Activated CD4-positive, CD25-positive, alpha-beta regulatory T cell (primary cell): ENCODE results near the gene HOXB7.

ENCODE experiments used
- DNase-seq, 4 experiments: peaks; one replicate each; lab custom pipeline; 2025; lab: John Stamatoyannopoulos, UW

HOXB7 gene

GRCh38 chr17:48594538-48595277 lies 16.1 kb downstream of the HOXB7 start:
- no peak for DNase-seq

DNA sequence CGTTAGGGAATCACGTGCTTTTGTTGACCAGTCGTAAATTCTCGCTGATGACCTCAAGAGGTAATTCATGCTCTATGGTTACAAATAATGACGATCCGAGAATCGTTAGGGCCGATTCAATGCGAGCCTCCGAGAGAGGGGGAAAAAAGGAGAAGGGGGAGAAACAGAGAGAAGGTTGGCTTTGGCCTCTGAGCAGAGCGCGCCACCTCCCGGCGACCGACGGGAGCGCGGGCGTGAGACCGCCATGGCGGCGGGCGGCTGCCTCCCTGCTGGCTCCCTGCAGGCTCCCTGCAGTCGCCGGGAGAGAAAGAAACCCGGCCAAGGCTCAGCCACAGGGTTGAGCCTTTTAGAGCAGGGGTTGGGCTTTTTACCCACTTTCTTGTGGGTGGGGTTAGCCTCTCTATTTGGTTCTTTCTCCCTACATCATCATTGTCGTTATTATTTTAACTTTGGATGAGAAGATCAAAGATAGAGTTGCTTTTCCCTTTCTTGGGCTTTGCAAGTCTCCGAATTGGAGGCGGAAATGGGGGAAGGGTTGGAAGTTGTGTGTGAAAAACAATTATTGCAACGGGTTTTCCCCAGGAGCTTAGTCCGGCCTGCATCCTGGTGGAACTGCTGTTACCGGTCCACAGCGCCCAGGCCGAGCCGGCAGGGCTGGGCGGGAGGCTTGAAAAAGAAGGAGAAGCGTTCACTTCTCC lies 16.8 kb downstream of the HOXB7 start:
- peak; percentile 61 to 72 (median 70) for DNase-seq

GRCh38 chr17:48593126-48593829 lies 17.5 kb downstream of the HOXB7 start, which contains the start of gene HOXB5:
Gene HOXB5 (minus strand): TSS chr17:48593779. CDS start chr17:48593682, 97 bp downstream.
- DNase-seq: no peak

DNA sequence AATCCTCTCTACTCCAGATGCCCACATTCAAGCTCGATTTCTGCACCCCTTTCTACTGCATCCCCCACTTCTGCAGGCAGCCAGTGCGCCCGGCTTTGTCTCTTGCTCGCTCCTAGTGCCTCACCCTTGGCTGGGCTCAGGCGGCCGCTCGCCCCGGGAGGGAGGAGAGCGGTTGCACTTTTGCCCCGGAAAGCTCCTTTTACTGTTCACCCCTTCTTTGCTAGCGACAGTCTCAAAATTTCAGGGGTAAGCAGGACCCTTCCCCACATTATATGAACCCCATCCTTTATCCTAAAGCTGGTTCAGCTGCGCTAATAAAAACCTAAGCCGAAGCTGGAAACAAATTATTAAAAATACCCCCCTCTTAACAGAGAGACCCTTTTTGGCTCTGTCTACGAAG lies 18.2 kb downstream of the HOXB7 start:
- no peak for DNase-seq

GRCh38 chr17:48592057-48592514 lies 18.7 kb downstream of the HOXB7 start:
- DNase-seq: no peak

DNA sequence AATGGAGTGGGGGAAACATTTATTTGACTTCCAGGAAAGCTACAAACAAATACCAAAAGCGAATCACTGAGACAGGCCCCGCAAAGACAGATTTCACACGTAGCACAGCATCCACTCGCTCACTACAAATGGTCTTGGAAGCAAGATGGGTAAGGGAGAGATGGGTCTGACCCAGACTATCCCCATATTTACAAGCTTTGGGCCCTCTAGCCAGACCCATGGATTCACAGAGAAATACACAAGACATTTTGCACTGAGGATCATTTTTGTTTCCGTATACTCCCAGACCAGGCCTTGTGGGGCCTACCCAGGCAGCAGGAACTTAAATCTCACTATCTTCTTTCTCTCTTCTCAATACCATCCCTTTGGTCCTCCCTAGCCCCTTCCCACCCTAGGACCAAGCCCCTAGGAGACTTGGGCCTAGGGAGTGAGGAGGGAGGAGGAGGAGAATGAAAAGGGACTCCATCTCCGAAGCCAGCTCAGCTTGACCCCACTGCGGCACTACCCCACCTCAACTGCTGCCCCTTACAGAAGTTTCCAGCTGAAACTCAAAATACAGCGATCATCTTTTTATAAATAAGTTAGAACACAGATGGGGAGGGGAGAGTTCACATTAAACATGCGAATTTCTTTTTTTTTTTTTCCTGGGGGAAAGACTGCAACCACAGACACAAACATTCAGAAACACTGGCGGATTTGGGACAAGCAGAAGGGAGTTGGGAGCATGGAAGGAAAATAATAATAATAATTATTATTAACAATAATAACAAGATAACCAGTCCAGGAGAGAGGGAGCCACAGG lies 19.4 kb downstream of the HOXB7 start:
- DNase-seq: no peak

DNA sequence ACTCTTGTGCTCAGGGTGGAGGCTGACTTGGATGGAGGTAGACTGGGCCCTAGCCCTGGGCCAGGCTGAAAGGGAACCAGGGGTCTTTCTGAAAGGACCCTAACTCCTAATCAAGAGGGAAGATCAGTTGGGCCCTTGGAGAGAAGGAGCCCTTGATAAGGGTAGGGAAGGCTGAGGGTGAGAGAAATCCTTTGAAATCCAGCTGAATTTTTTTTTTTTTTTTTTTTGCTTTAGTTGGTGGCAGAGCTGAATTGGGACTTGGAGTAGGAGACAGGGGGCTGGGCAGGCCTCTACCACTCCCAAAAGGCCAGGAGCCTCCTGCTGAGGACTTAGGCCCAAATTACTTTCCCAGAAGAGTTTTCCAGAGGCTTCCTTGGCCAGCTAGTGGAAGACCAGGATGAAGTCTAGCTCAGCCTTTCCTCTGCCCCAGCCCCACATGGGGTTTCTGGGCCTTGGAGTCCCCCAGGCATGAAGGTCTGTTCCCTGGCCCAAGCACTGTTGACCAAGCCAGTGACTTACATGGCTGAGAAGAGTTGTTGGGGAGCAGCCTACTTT lies 20.1 kb downstream of the HOXB7 start:
- DNase-seq: no peak

DNA sequence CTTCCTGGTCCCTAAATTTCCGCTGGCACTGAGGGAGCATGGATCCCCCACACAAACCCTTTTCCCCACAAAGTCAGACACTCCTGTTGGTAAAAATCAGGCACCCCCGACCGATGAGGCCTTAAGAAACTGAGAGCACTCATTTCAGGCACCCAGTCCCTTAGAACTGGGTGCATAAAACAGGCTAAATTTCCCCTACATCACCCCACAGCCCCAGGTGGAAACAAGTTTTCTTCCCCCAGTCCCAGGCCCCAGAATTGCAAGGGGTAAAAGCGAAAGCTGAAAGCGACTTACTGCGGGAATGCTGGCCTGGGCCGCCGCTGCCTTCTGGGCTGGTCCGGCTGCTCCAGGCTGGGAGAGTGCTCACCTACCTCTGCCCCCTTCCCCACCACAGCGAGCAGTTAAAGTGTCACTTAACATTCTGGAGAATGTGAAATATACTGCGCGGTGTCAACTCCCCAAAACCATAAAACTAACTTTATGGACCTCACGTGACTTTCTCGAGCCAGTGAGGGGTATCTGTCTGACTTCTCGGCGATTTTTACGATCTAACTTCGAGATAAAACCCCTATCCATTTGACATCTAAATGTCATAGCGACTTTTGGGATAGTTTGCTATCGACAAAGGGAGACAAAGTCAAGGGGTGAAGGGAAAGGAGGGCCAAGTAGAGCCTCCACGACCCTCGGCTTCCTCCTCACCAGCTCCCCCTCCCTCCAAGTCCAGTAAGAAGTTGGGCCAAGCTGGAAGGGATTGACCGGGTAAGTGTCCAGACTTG lies 20.8 kb downstream of the HOXB7 start, which contains the start of gene HOXB3:
HOXB3 (minus strand) TSS at position 411 of the 776 bp plus-strand sequence. CDS start 37,767 bp downstream, outside the sequence.
- DNase-seq: no peak

- DNase-seq: no peak
Measured at GRCh38 chr17:48589060-48589830, 21.6 kb downstream of the HOXB7 start.

DNA sequence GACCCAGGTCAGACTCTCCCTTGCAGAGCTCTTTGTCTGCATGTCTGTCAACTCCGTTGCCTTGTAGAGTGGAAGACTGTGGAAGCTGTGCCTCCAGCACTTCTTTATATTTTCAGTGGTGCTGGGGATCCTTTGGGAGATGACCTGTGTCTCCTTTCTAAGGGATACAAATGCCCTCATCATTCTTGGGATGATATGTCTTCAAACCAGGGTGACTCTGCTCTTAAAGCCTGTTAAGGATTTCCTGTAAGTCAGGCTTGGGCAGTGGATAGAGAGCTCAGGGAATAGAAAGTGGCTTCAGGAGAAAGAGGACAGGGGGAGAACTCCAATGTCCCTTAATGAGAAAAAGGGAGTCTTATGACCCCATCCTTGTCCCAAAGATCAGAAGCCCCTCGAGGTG lies 22.3 kb downstream of the HOXB7 start:
- no peak for DNase-seq

- DNase-seq: no peak
Measured at GRCh38 chr17:48588074-48588415, 22.8 kb downstream of the HOXB7 start.

DNA sequence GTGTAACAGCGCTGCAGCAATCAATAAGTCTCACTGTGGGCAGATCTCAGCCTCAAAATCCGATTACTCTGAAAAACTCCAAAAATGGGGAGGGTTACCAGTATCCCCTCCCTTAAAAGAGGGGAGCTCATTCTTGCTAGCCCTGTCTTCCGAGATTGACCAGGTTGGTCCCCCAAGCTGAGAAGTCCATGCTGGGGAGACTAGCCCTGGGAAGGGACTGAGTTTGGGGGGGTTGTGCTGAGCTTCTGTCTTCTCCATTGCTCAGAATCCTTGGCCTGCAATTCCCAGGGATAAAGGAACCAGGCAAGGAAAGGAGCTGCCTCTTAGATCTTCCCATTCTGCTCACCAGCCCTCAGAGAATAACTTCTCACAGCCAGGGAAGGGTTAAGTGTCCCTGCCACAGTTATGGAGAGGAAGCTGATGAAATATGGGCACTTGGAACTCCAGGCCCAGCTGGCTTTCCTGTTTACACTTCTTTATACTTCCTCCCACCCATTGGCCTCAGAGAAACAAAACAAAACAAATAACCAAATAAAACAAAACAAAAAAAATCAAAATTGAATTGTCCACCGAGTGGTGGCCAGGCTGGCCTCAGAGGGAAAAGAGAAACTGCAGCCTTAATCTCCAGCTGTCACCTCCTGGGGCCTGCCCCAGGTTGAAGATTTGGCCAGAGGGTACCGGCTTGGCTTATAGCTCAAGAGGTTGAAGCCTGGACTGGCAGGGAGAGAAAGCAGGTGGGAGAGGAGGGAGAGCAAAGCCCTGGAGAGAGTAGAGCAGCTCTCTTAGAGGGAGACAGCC lies 23.3 kb downstream of the HOXB7 start:
- DNase-seq: no peak

GRCh38 chr17:48586355-48587258 lies 24.2 kb downstream of the HOXB7 start:
- DNase-seq: no peak

GRCh38 chr17:48584223-48584741 lies 26.5 kb downstream of the HOXB7 start:
- DNase-seq: no peak

GRCh38 chr17:48583708-48584222 lies 27.1 kb downstream of the HOXB7 start:
- no peak for DNase-seq

DNA sequence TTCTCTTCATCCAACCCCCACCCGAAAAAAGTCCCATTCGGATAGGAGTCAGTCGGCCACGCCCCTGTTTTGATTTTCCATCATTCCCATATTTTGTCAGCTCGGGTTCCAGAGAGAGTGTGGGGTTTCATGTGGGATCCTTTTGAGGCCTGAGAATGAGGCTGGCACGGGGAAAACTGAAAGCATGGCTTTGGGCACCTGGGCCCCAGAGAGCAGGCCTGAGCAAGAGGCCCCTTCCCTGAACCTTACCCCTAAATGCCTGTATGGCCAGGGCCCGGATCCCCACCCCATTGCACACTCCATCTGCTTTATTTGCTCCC lies 28.1 kb downstream of the HOXB7 start:
- DNase-seq: no peak

DNA sequence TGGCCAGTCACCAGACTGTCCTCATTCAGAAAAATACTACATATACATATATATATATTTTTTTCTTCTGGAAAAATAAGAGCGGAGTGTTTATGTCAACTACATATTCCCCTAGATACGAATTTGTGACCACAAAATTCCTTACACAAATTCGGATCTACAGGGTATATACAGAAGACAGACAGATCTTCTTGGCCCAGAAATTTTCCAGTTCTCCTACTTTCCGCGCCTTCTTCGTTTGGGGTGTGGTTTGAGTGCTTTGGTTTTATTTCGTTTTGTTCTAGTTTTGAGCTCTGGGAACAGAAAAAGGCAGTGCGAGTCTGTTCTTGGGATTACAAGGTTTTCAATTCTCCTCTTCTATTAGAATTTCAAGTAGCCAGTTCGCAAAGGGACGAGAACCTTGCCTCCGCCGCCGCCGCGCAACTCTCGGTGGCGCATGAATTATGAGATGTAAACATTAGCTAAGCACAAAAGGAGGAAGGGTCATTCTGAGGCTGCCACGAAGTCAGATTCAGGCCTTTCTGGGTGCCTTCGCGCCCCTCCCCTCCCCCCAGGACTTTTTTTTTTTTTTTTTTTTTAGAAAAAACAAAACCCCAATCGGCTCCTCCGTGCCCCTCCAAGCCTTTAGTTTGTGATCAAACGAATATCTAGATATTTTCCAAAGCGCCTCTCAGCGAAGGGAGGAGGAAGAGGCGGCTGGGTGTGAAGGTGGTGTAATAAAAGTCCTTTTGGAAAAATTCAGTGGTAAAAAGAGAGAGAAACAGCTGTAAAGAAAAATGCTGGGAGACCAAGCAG lies 30.9 kb downstream of the HOXB7 start:
- no peak for DNase-seq
